Panc1 (cell line): ENCODE results near the gene UNC5B.

Experiments
- POLR2AphosphoS5 ChIP-seq: IDR thresholded peaks from 2 replicates; pipeline ENCODE4 v1.6.1; 2012; ENCODE audit warnings: mild to moderate bottlenecking, low read depth, low read length, moderate library complexity
- TF ChIP-seq, protein P1 (sequence below): fragments of 450-650 bp; IDR thresholded peaks from 2 replicates; pipeline ENCODE4 v1.5.1; 2017; ENCODE audit warnings: mild to moderate bottlenecking

DNA sequence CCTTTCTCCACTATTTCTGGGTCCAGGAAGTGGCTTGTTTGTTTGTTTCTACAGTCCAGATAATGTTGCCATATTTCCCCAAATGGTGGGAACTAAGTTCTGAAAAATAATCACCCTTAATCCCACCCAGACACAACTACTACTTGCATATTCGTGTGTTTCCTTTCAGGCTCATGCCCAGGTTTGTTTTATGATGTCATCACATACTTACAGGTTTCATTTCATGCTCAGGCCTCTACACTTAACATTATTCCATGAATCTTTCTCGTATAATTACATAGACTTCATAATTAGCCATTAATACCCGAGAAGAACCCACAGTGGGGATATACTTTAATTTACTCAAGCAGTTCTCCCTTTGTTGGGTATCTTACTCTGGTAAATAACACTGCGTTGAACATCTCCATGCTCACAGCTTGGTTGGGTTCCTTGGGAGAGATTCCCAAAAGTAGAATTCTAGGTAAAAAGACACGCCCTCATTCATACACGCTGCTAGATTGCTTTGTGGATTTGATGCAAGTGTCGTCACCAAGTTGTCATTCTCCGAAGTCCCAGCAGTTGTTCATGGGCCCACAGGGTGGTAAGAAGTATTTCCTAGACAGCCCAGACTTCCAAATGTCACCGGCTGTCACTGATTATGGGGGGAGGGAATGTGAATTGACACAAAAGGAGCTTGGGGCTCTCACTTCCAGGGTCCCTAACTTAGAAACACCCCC is 42.6 kb downstream of the UNC5B start:
- TF ChIP-seq, protein P1, sequence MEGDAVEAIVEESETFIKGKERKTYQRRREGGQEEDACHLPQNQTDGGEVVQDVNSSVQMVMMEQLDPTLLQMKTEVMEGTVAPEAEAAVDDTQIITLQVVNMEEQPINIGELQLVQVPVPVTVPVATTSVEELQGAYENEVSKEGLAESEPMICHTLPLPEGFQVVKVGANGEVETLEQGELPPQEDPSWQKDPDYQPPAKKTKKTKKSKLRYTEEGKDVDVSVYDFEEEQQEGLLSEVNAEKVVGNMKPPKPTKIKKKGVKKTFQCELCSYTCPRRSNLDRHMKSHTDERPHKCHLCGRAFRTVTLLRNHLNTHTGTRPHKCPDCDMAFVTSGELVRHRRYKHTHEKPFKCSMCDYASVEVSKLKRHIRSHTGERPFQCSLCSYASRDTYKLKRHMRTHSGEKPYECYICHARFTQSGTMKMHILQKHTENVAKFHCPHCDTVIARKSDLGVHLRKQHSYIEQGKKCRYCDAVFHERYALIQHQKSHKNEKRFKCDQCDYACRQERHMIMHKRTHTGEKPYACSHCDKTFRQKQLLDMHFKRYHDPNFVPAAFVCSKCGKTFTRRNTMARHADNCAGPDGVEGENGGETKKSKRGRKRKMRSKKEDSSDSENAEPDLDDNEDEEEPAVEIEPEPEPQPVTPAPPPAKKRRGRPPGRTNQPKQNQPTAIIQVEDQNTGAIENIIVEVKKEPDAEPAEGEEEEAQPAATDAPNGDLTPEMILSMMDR = no peak
- no peak for TF ChIP-seq POLR2AphosphoS5
